ENCODE results near the gene ISX. TPM values are rescaled to one million over a fixed set of nuclear protein-coding genes. Genes with fewer than 3 reads are reported as not detected.
"Not testable (repeated sequence)": the region's sequence is repeated elsewhere in the genome, so short reads cannot be mapped to it uniquely, and the experiment has no call there.

The ISX gene
- total RNA-seq, 1 donor from 2014 or later = not detected

DNA sequence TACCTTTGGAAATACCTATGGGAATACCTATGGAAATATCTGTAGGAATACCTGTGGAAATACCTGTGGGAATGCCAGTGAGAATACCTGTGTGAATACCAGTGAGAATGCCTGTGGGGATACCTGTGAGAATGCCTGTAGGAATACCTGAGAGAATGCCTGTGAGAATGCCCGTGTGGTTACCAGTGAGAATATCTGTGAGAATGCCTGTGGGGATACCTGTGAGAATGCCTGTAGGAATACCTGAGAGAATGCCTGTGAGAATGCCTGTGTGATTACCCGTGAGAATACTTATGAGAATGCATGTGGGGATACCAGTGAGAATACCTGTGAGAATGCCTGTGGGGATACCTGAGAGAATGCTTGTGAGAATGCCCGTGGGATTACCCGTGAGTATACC lies 15.9 kb upstream of the ISX start:
- intact Hi-C loops (cut with DNase I); DNase-seq (ENCODE audit: low spot score): not testable (repeated sequence)

DNA sequence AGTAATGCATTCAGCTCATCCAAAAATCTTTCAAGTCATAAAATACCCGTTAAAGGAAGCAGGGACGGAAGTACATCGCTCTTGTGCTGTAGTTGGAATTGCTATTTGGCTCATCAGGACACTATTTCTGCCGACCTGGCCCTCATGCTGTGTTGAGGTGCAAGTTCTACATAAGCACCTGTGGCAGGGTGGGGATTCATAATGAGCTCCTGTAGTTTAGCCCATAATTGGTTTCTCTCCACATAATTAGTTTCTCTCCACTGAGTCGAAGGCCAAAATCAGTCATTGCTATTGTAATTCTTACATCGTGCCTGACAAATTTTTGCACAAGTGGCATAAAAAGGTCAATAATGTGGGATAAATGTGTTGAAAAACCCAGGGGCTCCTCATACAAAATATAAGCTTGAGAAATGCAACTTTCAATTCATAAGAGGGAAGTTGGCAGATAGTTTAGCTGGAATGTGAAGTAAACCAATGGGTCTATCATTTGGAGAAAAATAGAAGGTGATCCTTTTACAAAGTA lies 14.9 kb upstream of the ISX start:
- intact Hi-C loops (cut with DNase I) = no loop called here

DNA sequence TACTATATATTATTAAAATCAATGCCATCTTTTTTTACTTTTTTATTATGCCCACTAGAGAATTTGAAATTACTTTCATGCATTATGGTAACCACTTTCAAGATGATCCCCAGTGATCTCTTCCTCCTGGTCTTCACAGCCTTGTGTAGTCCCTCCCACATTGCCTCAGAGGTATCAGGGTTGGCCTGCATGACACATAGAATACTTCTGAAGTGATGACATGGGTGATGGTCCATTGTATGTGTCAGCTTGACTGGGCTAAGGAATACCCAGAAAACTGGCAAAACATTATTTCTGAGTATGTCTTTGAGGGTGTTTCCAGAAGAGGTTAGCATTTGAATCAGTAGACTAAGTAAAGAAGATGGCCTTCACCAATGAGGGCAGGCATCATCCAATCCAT lies 14.2 kb upstream of the ISX start:
- no peak for DNase-seq (ENCODE audit: low spot score)
- intact Hi-C loops (cut with DNase I) = no loop called here

More for the DNA sequence above, 14.9 kb upstream of the ISX start:
- no peak for DNase-seq (ENCODE audit: low spot score)

DNA sequence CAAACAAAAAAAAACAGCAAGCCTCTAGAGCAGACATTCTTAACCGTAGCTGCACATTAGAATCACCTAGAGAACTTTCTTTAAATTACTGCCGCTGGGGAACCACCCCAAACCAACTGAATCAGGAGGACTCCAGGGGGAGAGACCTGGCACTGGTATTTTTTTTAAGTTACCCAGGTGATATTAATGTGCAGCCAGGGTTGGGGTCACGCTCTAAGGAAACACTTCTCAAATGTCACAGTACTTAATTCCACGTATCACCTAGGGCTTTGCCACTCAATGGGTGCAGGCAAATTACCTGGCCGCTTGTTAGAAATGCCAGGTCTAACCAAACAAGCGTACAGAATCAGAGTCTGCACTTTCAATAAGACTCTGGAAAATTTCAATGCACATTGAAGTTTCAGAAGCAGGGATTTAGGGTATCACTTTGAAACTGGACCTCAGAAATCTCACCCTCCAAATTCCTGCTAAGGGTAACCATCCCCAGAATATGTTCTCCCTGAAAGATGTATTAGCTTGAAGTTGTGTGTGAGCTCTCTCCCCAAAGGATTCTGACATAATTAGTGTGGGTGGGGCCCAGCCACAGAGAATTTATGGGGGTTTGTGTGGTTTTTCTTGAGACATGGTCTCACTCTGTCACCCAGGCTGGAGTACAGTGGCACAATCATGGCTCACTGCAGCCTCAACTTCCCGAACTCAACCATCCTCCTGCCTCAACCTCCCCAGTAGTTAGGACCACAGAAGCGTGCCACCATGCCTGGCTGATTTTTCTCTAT lies 12.7 kb upstream of the ISX start:
- intact Hi-C loops (cut with DNase I) = no loop called here

DNA sequence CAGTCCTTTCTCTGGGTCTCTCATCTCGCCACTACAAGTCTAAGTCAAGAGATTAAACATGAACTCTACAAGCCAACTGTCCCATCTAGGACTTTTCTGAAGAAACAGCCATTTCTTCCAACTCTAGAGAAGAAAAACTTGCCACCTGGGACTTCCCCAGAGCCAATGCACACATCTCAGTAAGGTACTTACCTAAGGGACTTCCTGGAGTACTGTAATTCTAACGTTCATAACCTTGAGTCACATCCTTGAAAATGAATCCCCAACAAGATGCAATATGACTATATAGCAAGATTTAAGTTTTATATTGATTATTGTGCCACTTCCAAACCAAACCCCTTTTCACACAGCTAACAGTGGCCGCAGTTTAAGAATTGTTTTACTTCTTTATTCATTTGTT lies 11.9 kb upstream of the ISX start:
- intact Hi-C loops (cut with DNase I) = no loop called here
- no peak for DNase-seq (ENCODE audit: low spot score)

More for the DNA sequence above, 12.7 kb upstream of the ISX start:
- no peak for DNase-seq (ENCODE audit: low spot score)

DNA sequence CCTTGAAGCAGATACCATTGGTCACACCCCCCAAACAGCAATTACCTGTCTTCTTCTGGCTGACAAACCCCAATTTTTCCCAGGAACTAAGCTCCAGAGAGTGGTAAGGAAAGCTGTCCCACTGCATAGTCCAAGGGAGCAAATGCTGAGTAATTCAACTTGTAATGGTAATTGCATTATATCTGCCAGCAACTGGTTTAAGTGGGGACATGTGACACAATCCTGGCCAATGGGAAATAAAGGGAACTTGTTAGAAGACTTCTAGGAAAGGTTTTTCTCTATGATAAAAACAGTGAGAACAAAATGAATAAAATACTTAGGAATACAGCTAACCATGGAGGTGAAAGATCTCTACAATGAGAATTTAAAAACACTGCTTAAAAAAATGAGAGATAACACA lies 9.5 kb upstream of the ISX start:
- no peak for DNase-seq (ENCODE audit: low spot score)
- intact Hi-C loops (cut with DNase I) = no loop called here

DNA sequence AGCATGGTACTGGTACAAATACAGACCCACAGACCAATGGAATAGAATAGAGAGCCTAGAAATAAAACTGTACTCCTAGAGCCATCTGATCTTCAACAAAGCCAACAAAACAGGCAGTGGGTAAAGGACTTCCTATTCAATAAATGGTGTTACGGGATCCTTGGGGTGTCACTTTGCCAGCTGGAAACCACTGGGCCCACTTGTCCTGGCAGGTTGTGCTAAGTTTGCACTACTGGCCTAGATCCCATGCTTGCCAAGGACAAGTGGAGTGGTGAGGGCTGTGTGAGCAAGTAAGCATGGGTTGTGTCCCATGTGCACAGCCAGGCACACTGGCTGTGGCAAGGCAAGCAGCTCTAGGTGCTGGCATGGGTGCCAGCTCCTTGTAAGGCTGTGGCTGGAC lies 8.8 kb upstream of the ISX start:
- intact Hi-C loops (cut with DNase I) = no loop called here
- no peak for DNase-seq (ENCODE audit: low spot score)

DNA sequence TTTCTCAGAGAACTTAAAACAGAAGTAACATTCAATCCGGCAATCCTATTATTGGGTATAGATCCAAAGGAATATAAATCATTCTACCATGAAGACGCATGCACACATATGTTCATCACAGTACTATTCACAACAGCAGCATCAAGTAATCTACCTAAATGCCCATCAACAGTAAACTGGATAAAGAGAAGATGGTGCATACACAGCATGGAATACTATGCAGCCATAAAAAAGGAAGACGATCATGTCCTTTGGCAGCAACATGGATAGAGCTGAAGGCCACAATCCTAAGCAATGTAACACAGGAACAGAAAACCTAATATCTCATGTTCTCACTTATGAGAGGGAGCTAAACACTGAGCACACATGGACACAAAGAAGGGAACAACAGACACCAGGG lies 6.3 kb upstream of the ISX start:
- intact Hi-C loops (cut with DNase I) = no loop called here
- DNase-seq (ENCODE audit: low spot score) = no peak

DNA sequence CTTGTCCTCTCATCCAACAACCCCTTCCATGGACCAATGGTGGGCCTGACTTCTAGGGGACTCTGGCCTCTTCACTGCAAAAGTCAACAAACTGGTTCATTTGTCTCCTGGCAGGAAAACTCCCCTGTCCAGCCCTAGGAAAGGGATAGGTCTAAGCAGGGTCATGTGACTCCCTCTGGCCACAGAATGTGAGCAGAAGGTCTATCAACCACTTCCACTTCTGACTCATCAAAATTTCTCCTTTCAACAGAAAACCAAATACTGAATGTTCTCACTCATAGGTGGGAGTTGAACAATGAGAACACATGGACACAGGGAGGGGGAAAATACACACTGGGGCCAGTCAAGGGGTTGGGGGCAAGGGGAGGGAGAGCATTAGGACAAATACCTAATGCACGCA lies 1.3 kb upstream of the ISX start:
- intact Hi-C loops (cut with DNase I) = no loop called here
- DNase-seq (ENCODE audit: low spot score) = no peak

DNA sequence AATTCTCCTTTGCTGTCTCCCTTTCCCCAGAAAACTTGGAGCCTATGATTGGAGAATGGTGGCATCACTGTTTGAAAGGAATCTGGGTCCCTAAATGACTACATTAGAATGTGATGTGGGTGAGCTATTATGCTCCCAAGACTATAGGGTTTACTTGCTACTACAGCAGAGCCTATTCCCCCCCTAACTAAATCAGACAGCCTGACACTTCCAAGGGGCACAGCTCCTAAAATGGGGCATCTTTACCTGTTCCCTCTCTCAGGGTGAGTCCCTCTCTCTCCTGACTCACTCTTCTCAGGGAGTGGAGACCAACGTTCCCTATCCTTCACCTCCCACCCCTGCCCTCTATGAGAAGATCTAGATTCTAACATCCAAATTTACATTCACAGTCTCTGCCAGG lies 775 bp upstream of the ISX start:
- no peak for DNase-seq (ENCODE audit: low spot score)
- intact Hi-C loops (cut with DNase I) = no loop called here

DNA sequence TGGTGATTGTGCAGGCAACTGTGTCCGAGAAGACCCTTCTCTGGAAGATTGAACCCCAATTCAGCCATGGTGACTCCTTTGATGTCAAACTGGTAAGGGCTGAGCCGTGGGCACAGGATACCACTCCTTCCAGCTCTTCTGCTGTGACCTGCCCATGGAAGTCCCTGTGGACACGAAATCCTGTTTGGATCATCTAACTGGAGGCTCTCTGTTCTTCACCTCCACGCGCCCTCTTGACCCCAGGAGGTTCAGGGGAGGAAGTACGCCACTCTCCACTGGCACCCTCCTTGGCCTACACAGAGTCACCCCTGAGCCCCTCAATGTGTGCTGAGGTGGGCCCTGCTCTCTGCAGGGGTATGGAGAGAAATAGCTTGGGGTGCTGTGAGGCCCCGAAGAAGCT lies 810 bp downstream of the ISX start:
- no peak for DNase-seq (ENCODE audit: low spot score)
- intact Hi-C loops (cut with DNase I) = no loop called here

DNA sequence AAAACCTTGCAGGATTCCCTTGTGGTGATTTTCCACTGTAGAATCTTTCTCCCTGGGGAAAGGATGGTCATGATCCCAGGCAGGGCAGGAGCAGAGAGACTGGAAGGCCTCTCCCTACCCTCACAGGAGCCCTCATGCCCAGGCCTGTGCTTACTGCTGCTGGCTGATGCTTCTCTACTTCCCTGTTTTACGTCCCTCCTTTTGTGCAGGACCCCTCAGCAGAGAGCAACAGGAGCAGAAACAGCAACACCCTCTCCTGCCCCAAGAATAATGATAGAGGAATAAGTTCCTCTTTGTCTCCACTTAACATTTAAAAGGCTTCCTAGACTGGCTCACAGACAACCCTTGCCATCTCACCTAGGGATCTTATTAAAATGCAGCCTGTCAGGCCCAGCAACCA lies 3.6 kb downstream of the ISX start:
- intact Hi-C loops (cut with DNase I) = no loop called here
- DNase-seq (ENCODE audit: low spot score) = no peak

DNA sequence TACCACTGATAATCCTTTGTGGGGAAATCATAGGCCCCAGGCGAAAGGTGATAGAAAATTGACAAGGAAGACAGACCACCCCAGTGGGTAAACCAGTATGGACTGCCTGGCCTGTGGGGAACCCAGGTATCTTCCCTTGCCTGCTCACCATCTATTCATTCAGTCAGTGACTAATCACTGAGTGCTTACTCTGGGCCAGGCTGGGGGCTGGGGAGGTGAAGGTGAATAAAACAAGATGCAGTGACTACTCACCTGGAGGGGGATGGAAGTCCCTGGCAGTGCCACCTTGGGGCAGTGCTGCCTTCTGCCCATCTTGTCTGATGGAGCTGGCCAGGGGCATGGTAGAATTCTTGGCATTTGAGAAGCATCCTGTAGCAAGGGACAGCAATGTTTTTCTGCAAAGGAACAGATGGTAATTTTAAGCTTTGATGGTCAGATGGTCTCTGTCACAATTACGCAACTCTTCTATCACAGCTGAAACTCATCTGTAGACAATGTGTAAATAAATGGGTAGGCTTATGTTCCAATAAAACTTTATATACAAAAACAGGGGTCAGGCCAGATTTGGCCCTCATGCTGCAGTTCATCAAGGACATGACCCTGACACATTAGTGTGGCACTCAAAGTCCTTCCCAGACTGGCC lies 4.6 kb downstream of the ISX start:
- intact Hi-C loops (cut with DNase I) = no loop called here
- no peak for DNase-seq (ENCODE audit: low spot score)

DNA sequence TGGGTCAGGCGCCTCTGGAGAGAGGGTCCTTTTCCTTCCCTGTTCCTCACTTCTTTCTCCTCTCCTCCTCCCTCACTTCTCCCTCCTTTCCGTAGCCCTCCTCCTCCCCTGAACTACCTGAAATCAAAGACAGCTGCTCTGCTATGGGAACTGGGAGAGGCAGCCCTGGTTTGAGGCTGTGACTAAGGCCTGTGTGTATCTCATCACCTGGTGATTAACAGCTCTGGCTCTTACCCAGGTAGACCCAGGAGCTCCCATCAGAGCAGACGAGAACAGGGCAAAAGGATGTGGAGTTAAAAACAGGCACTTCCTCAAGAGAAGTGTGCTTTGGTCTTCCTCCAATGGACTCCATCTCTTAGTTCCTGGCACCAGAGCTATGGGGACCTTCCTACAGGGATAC lies 5.8 kb downstream of the ISX start:
- intact Hi-C loops (cut with DNase I) = no loop called here

DNA sequence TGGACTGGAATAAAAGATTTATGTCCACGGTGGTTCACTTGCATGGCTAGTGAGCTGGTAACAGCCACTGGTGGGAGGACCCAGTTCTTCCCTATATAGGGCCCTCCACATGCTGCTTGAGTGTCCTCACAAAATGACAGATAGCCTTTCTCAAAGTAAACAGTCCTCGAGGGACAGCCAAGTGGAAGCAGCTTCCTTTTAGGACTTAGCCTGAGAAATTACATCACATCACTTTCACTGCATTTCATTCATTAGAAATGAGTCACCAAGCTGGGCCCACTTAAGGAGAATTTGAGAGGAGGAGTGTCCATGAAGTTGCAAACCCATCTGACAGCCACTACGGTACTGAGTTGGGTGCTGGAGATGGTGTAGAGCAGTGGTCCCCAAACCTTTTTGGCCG lies 7.0 kb downstream of the ISX start:
- intact Hi-C loops (cut with DNase I) = no loop called here
- DNase-seq (ENCODE audit: low spot score) = no peak

More for the DNA sequence above, 5.8 kb downstream of the ISX start:
- no peak for DNase-seq (ENCODE audit: low spot score)

DNA sequence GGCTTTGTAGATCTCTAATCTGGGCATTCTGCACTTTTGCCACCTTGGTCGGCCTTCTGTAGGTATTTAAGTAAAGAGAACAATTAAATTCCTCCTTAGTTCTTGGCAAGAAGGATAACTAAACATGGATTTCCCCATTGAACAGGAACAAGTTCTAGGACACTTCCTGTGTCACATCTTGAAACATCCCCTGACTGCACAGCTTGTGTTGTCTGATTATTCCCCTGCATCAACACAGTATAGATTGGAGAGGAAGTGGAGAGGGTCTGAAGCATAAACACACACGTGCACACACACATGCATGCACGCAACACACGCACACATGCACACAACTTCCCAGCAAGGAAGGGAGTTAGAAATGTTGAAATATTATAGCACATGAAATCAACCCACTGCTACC lies 8.6 kb downstream of the ISX start:
- intact Hi-C loops (cut with DNase I) = no loop called here

DNA sequence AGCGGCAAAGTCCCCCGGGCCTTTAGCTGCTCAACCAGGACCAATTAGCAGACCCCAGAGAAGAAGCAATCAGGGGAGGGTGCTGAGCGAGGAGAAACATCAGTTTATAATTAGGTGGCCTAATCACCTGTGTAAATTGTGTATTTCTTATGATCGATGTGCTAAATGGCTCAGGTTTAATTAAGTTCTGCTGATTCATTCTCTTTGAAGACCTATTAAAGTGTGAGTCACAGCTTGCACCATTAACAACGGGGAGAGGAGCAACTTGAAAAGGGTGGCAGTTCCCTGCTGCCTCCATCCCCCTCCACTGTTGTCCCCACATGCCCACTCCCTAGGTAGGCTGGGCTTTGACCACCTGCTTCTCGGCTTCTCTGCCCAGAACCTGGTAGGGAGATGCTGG lies 10.7 kb downstream of the ISX start:
- DNase-seq (ENCODE audit: low spot score) = no peak
- intact Hi-C loops (cut with DNase I) = no loop called here

More for the DNA sequence above, 8.6 kb downstream of the ISX start:
- DNase-seq (ENCODE audit: low spot score) = no peak

DNA sequence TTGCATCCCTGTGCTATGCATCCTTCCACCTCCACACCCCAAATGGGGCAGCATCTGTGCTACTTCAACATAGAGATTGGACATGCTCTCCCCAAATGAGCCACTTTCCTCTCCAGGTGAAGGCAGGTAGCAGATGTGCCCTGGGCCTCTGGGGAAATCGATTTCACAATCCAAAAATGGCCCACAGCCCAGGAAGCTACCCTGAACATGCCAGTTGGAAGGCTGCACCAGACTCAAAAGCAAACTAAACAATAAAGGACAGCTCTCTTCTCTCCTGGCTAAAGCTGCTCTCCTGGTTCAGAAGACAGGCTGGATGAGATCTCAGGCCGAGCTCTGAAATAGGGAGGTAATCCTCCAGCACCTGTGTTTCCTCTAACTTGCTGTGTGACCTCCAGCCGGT lies 19.7 kb downstream of the ISX start:
- DNase-seq (ENCODE audit: low spot score) = no peak
- intact Hi-C loops (cut with DNase I) = no loop called here

DNA sequence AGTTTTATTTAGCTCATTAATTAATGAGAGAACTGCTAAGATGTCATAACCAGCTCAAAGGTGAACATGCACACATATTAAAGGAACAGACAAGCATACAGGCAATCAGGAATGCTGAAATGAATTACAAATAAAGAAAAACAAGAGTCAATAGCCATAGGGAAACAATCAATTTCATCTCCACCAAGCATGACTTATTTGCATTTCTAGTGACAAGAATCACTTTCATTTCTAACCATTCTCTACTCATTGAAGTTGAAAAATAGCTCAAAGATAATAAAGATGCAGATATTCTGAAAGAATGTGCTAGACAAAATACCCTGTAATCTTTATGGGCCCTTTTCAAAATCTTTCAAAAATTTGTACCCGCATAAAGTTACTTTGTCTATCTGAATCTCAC lies 23.2 kb downstream of the ISX start:
- intact Hi-C loops (cut with DNase I) = no loop called here
- DNase-seq (ENCODE audit: low spot score) = no peak

DNA sequence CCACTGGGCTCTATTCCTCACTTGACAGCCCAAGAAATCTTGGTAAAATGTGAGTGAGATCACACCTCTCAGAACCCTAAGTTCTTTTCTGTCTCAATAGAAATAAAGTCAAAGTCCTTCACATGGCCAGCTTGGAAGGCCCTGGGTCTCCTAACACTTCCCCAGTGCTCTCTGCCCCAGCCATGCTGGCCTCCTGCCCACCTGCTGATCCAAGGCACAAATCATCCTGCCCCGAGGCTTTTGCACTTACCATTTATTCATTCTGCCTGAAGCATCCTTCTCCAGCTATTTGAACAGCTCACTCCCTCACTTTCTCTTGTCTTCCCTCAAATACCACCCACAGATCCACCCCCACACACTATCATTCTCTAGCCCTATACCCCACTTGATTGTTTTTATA lies 26.4 kb downstream of the ISX start:
- no peak for DNase-seq (ENCODE audit: low spot score)
- intact Hi-C loops (cut with DNase I) = no loop called here

DNA sequence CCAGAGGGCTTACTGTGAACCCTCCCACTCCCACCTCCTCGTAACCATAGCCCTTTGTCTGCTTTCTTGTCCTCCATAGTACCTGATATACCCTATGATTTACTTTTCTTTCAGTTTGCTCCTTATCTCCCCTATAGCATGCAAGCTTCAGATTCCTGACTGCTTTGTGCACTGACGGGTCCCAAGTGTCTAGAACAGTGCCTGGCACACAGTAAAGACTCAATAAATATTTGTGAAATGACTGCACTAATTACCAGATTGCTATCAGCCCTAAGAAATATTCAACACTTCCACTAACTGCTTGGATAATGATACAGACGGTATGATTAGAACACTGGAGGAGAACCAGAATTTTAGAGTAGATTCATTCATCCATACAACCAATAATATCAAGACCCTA lies 33.0 kb downstream of the ISX start:
- intact Hi-C loops (cut with DNase I) = no loop called here
- no peak for DNase-seq (ENCODE audit: low spot score)
